HG02571 (cell line): ENCODE results near the gene PPIL1.
A peak's percentile ranks its signal among the peaks of the same experiment; 100 is the strongest.

ENCODE experiments used
- ATAC-seq: cut with Tn5 transposase; IDR thresholded peaks from one replicate; pipeline ENCODE4 v1.9.1; 2021; ENCODE audit warnings: mild to moderate bottlenecking, moderate library complexity; ENCODE audit not compliant: unreplicated experiment

The PPIL1 gene

GRCh38 chr6:36890112-36890663 is 15.6 kb upstream of the PPIL1 start:
- ATAC-seq, result no peak

GRCh38 chr6:36888654-36889481 is 14.3 kb upstream of the PPIL1 start:
- no peak for ATAC-seq

GRCh38 chr6:36888115-36888643 is 13.6 kb upstream of the PPIL1 start:
- ATAC-seq, result no peak

- no peak for ATAC-seq
These were observed 12.5 kb upstream of the PPIL1 start for GRCh38 chr6:36886950-36887618.

- peak; percentile 97 for ATAC-seq
These were observed 11.1 kb upstream of the PPIL1 start, which contains the start of gene C6orf89 for GRCh38 chr6:36885461-36886401. Gene C6orf89, plus strand, starts transcription at chr6:36885952. Its CDS starts 13,493 bp downstream, at chr6:36899445.

GRCh38 chr6:36884610-36885009 is 10.0 kb upstream of the PPIL1 start:
- ATAC-seq, result no peak

- ATAC-seq, result no peak
These were observed 639 bp upstream of the PPIL1 start for GRCh38 chr6:36875250-36875633.

- no peak for ATAC-seq
These were observed 776 bp downstream of the PPIL1 start for GRCh38 chr6:36873612-36874442.

- no peak for ATAC-seq
These were observed 1.5 kb downstream of the PPIL1 start for GRCh38 chr6:36873115-36873514.

GRCh38 chr6:36871686-36872085 is 2.9 kb downstream of the PPIL1 start:
- no peak for ATAC-seq

GRCh38 chr6:36867471-36868224 is 7.0 kb downstream of the PPIL1 start:
- no peak for ATAC-seq

- no peak for ATAC-seq
These were observed 8.8 kb downstream of the PPIL1 start for GRCh38 chr6:36865835-36866234.

GRCh38 chr6:36863670-36864540 is 10.7 kb downstream of the PPIL1 start:
- no peak for ATAC-seq

GRCh38 chr6:36862848-36863382 is 11.7 kb downstream of the PPIL1 start:
- no peak for ATAC-seq

- no peak for ATAC-seq
These were observed 12.3 kb downstream of the PPIL1 start for GRCh38 chr6:36862164-36862847.

GRCh38 chr6:36860126-36860525 is 14.5 kb downstream of the PPIL1 start:
- ATAC-seq, result no peak

- no peak for ATAC-seq
These were observed 16.1 kb downstream of the PPIL1 start for GRCh38 chr6:36858407-36858981.
